ENCODE measurements around the gene ACAP3.

- TF ChIP-seq CTCF (IDR thresholded peaks at IDR 0.05; ENCODE audit: insufficient read depth, low read length) (no peak), REST (IDR thresholded peaks at IDR 0.05; ENCODE audit: insufficient replicate concordance, low read depth) (no peak), POLR2AphosphoS5 (IDR thresholded peaks at IDR 0.05; ENCODE audit: low read depth) (no peak)
Measured at GRCh38 chr1:1321477-1321876, 13.7 kb upstream of the ACAP3 start.

Measured in HL-60 (cell line).